Endothelial cell (in vitro differentiated cells): ENCODE results near the gene CD40. TPM values are rescaled to one million over a fixed set of nuclear protein-coding genes. Genes with fewer than 3 reads are reported as not detected.

Source experiments
- DNase-seq: peaks from one replicate; pipeline ENCODE4 v3.0.0; 2021; ENCODE audit warnings: low spot score
- H3K27ac Mint-ChIP-seq: one replicate; pipeline ENCODE4 v1.8.0; 2021; ENCODE audit warnings: mixed read lengths, inconsistent platforms; ENCODE audit not compliant: unreplicated experiment
- H3K27me3 Mint-ChIP-seq: one replicate; pipeline ENCODE4 v1.8.0; 2021; ENCODE audit warnings: mild to moderate bottlenecking, moderate library complexity, mixed read lengths, inconsistent platforms; ENCODE audit not compliant: unreplicated experiment
- H3K36me3 Mint-ChIP-seq: one replicate; pipeline ENCODE4 v1.8.0; 2021; ENCODE audit warnings: mild to moderate bottlenecking, low read depth, mixed read lengths, inconsistent platforms; ENCODE audit not compliant: unreplicated experiment
- H3K4me1 Mint-ChIP-seq: one replicate; pipeline ENCODE4 v1.8.0; 2021; ENCODE audit warnings: mild to moderate bottlenecking, mixed read lengths, inconsistent platforms; ENCODE audit not compliant: unreplicated experiment
- H3K4me3 Mint-ChIP-seq: one replicate; pipeline ENCODE4 v1.8.0; 2021; ENCODE audit warnings: mild to moderate bottlenecking, mixed read lengths, inconsistent platforms; ENCODE audit not compliant: unreplicated experiment
- H3K9me3 Mint-ChIP-seq: one replicate; pipeline ENCODE4 v1.8.0; 2021; ENCODE audit warnings: mixed read lengths, inconsistent platforms; ENCODE audit not compliant: unreplicated experiment
- CTCF ChIP-seq: fragments of 200-600 bp; sonication (generic); IDR thresholded peaks from one replicate; pipeline ENCODE4 v1.5.0; 2021; ENCODE audit warnings: antibody characterized with exemption; ENCODE audit not compliant: unreplicated experiment
- total RNA-seq: library from RNA; stranded (reverse); fragmentation: NEBNext Ultra II Directional; extraction: Animal tissue kit (Norgen Biotek cat#: 25700); gene quantifications from one replicate; pipeline ENCODE4 v1.2.1, GENCODE V29; 2021; ENCODE audit not compliant: unreplicated experiment

CD40 gene
- total RNA-seq, 1 donor from 2014 or later = 69.4 TPM

- H3K27me3 Mint-ChIP-seq = peaks cover 4% of the 10 kb centered on the region
- H3K4me1 Mint-ChIP-seq = peaks cover 17% of the 10 kb centered on the region
- H3K4me3 Mint-ChIP-seq = no peak overlapping the region
These were observed 36.7 kb downstream of the CD40 start for GRCh38 chr20:46154796-46155195.

GRCh38 chr20:46156065-46156464, 38.0 kb downstream of the CD40 start:
- Mint-ChIP-seq H3K4me1 (peaks cover 17% of the 10 kb centered on the region), H3K36me3 (no peaks in the 10 kb centered on the region), H3K9me3 (no peaks in the 10 kb centered on the region), H3K27me3 (peaks cover 5% of the 10 kb centered on the region), H3K4me3 (no peak overlapping the region), H3K27ac (no peak overlapping the region)
- DNase-seq = no peak
- TF ChIP-seq CTCF = no peak

More at GRCh38 chr20:46154796-46155195, 36.7 kb downstream of the CD40 start:
- Mint-ChIP-seq H3K27ac (no peak overlapping the region), H3K36me3 (no peaks in the 10 kb centered on the region), H3K9me3 (no peaks in the 10 kb centered on the region)
- TF ChIP-seq CTCF = no peak
- DNase-seq = no peak

- Mint-ChIP-seq H3K36me3 (no peaks in the 10 kb centered on the region), H3K4me1 (peaks cover 17% of the 10 kb centered on the region), H3K9me3 (no peaks in the 10 kb centered on the region), H3K27ac (no peak overlapping the region), H3K4me3 (no peak overlapping the region), H3K27me3 (peaks cover 5% of the 10 kb centered on the region)
- TF ChIP-seq CTCF = no peak
- no peak for DNase-seq
These were observed 39.0 kb downstream of the CD40 start for GRCh38 chr20:46157076-46157592.

- no peak for DNase-seq
- H3K27me3 Mint-ChIP-seq = peaks cover 5% of the 10 kb centered on the region
- H3K36me3 Mint-ChIP-seq = no peaks in the 10 kb centered on the region
- H3K27ac Mint-ChIP-seq = no peak overlapping the region
- H3K9me3 Mint-ChIP-seq = no peaks in the 10 kb centered on the region
- H3K4me1 Mint-ChIP-seq = peaks cover 17% of the 10 kb centered on the region
- no peak overlapping the region for H3K4me3 Mint-ChIP-seq
- TF ChIP-seq CTCF = no peak
These were observed 39.5 kb downstream of the CD40 start for GRCh38 chr20:46157625-46158024.

- peaks cover 17% of the 10 kb centered on the region for H3K4me1 Mint-ChIP-seq
- no peak overlapping the region for H3K4me3 Mint-ChIP-seq
- H3K27me3 Mint-ChIP-seq = peaks cover 5% of the 10 kb centered on the region
- no peaks in the 10 kb centered on the region for H3K9me3 Mint-ChIP-seq
- TF ChIP-seq CTCF = no peak
- no peak overlapping the region for H3K27ac Mint-ChIP-seq
- DNase-seq = no peak
- no peaks in the 10 kb centered on the region for H3K36me3 Mint-ChIP-seq
These were observed 40.4 kb downstream of the CD40 start for GRCh38 chr20:46158476-46158987.
